Lower leg skin (tissue), 3 donors: Measurements from ENCODE around the gene DBN1.

Experiments used
- CTCF ChIP-seq, 3 donors: fragments of 450-650 bp; IDR thresholded peaks; one replicate each; pipeline ENCODE4 v1.5.1; 2016; ENCODE audit warnings: antibody characterized with exemption in 3 of 3, mild to moderate bottlenecking in 3 of 3, moderate library complexity in 2 of 3
- POLR2A ChIP-seq, 2 donors: fragments of 450-650 bp; IDR thresholded peaks; one replicate each; pipeline ENCODE4 v1.6.1; 2016 to 2017; ENCODE audit warnings: antibody characterized with exemption in 2 of 2, mild to moderate bottlenecking in 1 of 2, moderate library complexity in 1 of 2

GRCh38 chr5:177429248-177430040 is 44.0 kb downstream of the DBN1 start:
- no peak for TF ChIP-seq CTCF (IDR thresholded peaks at IDR 0.05)
- no peak for TF ChIP-seq POLR2A (IDR thresholded peaks at IDR 0.05)
